HEK293T (cell line): ENCODE data around the gene ZNF444.

Experiments
- ARNT ChIP-seq: fragments of 450-650 bp; IDR thresholded peaks from 2 replicates; pipeline ENCODE4 v1.6.1; 2017; ENCODE audit warnings: mild to moderate bottlenecking
- BHLHE40 ChIP-seq: fragments of 450-650 bp; IDR thresholded peaks from 2 replicates; pipeline ENCODE4 v1.6.1; 2016; ENCODE audit warnings: mild to moderate bottlenecking, moderate library complexity, borderline replicate concordance
- FOXA1 ChIP-seq: fragments of 450-650 bp; IDR thresholded peaks from 2 replicates; pipeline ENCODE4 v1.6.1; 2016; ENCODE audit warnings: mild to moderate bottlenecking
- FOXM1 ChIP-seq: fragments of 450-650 bp; IDR thresholded peaks from 2 replicates; pipeline ENCODE4 v1.6.1; 2017; ENCODE audit warnings: mild to moderate bottlenecking, borderline replicate concordance
- HDGF ChIP-seq: fragments of 450-650 bp; IDR thresholded peaks from 2 replicates; pipeline ENCODE4 v1.6.1; 2017; ENCODE audit warnings: antibody characterized with exemption, borderline replicate concordance
- SP1 ChIP-seq: fragments of 450-650 bp; IDR thresholded peaks from 2 replicates; pipeline ENCODE4 v1.6.1; 2017
- ZNF384 ChIP-seq: fragments of 450-650 bp; IDR thresholded peaks from 2 replicates; pipeline ENCODE4 v1.6.1; 2016
- TF ChIP-seq, protein P1 (sequence below): fragments of 450-650 bp; IDR thresholded peaks from 2 replicates; pipeline ENCODE4 v1.6.1; 2016

DNA sequence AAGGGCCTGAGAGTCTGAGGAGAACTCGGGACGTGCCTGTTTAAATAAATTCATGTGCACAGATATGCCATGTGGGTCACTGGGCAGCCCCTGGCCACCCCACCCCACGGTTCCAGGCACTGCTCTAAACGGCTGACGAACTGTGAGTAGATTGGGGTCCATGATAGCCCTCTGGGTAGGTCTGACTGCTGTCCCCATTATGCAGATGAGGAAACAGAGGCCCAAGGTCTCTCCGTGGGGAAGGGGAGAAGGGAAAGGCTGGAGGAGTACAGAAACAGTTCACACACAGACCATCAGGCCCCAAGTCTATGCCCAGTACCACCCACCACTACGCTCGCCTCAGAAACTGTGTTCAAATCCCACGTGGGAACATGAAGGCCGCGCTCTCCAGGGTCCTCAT, 34.1 kb upstream of the ZNF444 start:
- no peak for TF ChIP-seq FOXM1
- no peak for TF ChIP-seq SP1
- no peak for TF ChIP-seq BHLHE40
- TF ChIP-seq ARNT = no peak
- TF ChIP-seq HDGF = no peak
- TF ChIP-seq, protein P1, sequence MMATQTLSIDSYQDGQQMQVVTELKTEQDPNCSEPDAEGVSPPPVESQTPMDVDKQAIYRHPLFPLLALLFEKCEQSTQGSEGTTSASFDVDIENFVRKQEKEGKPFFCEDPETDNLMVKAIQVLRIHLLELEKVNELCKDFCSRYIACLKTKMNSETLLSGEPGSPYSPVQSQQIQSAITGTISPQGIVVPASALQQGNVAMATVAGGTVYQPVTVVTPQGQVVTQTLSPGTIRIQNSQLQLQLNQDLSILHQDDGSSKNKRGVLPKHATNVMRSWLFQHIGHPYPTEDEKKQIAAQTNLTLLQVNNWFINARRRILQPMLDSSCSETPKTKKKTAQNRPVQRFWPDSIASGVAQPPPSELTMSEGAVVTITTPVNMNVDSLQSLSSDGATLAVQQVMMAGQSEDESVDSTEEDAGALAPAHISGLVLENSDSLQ = no peak
- no peak for TF ChIP-seq FOXA1
- no peak for TF ChIP-seq ZNF384
